ENCODE results near the gene BARX1. TPM values are rescaled to one million over a fixed set of nuclear protein-coding genes. Genes with fewer than 3 reads are reported as not detected.

The BARX1 gene
- total RNA-seq, 2 donors from 2014 or later, result 0.29 TPM; not detected in 1

DNA sequence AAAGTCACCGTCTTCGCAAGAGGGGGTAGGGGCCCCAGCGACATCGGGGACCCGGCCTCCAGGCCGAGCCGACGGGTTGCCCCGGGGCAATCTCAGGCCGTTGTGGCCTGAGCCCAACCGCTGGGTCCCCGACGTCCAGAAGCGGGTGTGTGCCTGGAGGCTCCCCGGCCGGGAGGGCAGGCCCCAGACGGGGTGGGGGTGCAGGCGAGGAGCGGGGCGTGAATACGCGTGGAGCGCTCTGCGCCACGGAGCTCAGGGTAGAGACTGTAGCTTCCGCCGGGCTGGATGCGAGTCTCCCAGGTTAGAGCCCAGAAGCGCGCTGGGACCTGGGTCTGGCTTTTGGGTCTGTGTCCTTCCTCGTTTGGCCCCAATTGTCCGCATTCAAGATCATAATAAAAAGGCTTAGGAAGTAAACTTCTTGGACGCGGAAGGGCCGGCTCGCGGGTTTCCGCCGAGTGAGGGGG is 3.5 kb downstream of the BARX1 start:
- Mint-ChIP-seq H3K4me1 (ENCODE audit: low read depth in 2 of 2) (peaks cover 6 to 24% of the 10 kb centered on the region in 2 donors), H3K9me3 (no peaks in the 10 kb centered on the region), H3K36me3 (peaks cover 9% of the 10 kb centered on the region), H3K27me3 (peaks cover 54 to 63% of the 10 kb centered on the region in 2 donors), H3K4me3 (peak overlapping the region; percentile 36), H3K27ac (no peak overlapping the region)
- no peak for DNase-seq (ENCODE audit: low spot score)
- no peak for ATAC-seq

DNA sequence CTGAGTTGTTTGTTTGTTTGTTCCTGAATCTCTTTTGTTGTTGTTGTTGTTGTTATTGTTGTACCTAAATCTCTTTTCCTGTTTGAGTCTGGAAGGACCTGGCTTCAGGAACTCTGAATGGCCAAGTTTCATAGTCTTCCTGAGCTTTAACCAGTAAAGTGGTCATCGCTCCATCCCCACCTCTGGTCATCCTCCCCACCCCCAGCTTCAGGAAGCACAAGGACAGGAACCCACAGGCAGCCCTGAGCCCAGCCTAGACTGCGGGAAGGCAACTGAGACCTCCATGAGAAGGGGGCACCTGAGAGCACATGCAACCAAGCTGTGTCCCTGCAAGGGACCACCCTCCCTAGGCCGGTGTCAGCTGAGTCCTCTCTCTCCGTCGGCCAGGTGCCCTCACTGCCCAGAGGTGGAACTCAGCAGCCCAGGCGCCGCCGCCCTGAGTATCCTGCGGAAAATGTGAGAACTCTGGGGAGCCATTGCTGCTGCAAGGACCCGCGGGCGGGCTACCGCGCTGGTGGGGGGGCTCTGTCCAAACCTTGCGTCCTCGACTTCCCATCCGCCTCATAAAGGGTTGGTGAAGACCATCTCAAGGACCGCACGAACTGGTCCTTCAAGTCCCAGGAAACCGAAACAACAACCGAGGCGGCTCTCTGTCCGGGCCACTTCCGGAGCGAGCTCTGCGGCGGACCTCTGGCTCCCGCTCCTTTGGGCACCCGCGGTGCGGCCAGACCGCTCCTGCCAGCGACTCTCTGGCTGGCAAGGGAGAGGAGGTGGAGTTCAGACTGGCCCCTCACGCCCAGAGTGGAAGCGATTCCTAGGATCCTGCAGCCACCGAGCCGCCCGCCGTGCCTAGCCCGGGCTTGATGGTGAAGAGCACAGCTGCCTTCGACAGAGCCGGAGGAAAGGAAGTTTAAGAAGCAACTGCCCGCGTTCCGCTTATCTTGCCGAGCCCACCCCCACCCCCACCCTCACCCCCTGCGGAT is 4.2 kb downstream of the BARX1 start:
- DNase-seq (ENCODE audit: low spot score) (no peak), ATAC-seq (peak in 1 of 2 donors; percentile 69)
- no peaks in the 10 kb centered on the region for H3K9me3 Mint-ChIP-seq
- peaks cover 9% of the 10 kb centered on the region for H3K36me3 Mint-ChIP-seq
- peaks cover 6 to 28% of the 10 kb centered on the region in 2 donors for H3K4me1 Mint-ChIP-seq (ENCODE audit: low read depth in 2 of 2)
- H3K27ac Mint-ChIP-seq, result no peak overlapping the region
- peaks cover 59 to 66% of the 10 kb centered on the region in 2 donors for H3K27me3 Mint-ChIP-seq
- H3K4me3 Mint-ChIP-seq, result peak overlapping the region; percentile 69

DNA sequence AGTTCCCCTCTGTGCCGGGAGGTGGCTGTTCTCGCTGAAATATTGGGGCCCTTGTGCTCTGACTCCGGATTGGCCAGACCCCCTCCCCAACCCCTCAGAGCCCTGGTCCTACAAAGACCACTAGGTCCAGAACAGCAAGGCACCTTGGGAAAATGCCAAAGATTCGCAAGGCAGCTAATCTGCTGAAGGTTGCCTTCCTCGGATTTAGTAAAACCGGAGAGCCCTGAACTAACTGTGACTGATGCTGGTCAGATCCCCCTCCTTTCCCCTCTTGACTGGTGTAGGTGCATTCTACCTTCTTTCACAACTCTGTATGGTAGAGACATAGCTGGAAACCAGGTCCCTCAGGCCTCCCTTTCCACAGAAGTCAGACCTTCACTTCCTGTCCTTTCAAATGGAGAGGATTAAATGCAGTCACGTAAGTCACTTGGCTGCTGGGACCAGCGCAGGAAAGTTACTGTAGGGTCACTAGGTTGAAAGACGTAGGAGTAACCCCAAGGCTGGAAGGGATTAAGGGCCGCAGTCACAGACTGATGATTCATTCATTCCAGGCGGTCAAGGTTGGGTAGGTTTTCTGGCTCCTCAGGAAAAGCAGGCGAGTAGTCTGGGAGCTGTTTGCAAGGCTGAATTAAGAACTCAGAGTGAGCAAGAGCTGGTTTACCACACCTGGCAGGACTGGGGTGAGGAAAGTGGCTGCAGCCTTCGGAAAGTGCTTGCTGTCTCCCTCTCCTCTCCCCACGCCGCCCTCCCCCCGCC is 5.3 kb downstream of the BARX1 start:
- Mint-ChIP-seq H3K4me1 (ENCODE audit: low read depth in 2 of 2) (peaks cover 6 to 28% of the 10 kb centered on the region in 2 donors), H3K4me3 (no peak overlapping the region), H3K36me3 (peaks cover 9% of the 10 kb centered on the region), H3K27me3 (peaks cover 63 to 67% of the 10 kb centered on the region in 2 donors), H3K27ac (no peak overlapping the region), H3K9me3 (no peaks in the 10 kb centered on the region)
- ATAC-seq (no peak), DNase-seq (ENCODE audit: low spot score) (no peak)

DNA sequence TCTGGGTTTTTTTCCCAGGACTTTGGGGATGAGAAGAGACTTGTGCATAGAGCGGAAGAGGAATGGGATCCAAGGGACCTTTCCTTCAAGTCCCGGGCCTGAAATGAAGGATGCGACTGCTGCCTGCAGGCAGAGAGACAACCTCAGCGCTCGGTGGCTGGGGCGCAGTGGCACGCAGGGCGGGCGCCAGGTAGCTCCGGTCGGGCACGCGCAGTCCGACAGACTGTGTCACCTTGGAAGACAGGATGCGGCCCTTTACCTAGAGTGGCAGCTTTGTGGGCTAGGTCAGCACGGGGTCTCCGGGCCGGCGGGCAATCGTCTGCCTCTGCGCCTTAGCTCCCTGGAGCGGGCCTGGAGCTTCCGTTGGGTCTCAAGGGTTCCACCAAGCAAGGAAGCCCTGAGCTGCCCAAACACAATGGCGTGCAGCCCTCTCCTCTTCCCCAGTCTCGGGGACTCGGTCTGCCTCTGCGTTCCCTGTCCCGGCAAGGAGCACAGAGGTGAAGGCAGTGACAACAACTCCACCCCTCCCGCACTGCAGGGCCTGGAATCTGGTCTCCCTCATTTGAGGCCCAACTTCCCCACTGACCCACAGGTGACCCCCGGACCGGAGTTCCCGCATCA is 6.0 kb downstream of the BARX1 start:
- Mint-ChIP-seq H3K27ac (no peak overlapping the region), H3K36me3 (peaks cover 9% of the 10 kb centered on the region), H3K27me3 (peaks cover 64 to 69% of the 10 kb centered on the region in 2 donors), H3K9me3 (no peaks in the 10 kb centered on the region), H3K4me3 (no peak overlapping the region), H3K4me1 (ENCODE audit: low read depth in 2 of 2) (peaks cover 6 to 28% of the 10 kb centered on the region in 2 donors)
- no peak for DNase-seq (ENCODE audit: low spot score)
- ATAC-seq, result no peak

DNA sequence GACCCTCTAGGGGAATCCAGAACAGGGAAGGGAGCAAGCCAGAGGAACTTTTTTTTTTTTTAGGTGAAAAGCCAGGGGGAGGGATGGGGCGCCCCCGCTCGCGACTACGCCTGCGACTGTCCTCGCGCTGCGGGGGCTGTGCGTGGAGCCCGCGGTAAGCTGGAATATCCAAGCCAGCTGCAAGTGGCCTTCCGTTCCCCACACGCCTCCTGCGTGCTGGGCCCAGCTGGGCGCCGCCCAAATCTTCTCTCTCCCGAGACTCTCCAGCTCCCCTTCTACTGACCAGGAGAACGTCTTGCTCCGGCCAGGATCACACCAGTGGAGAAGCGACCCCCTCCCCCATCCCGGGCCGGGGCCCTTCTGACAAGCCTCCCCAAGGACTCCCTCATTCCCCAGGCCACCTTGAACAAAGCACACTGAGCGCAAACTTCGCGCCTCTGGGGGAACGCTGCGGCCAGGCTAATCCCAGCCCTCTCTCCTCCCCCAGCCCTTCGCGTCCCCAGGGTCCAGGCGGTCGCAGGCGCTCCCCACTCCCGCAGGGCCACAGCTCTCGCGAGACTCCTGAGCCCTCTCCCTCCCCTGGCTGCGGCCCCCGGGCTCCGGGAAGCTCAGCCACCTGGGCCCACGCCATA is 6.6 kb downstream of the BARX1 start:
- H3K36me3 Mint-ChIP-seq, result peaks cover 5% of the 10 kb centered on the region
- DNase-seq (ENCODE audit: low spot score) (no peak), ATAC-seq (no peak)
- H3K4me1 Mint-ChIP-seq (ENCODE audit: low read depth in 2 of 2), result peaks cover 6 to 23% of the 10 kb centered on the region in 2 donors
- no peaks in the 10 kb centered on the region for H3K9me3 Mint-ChIP-seq
- peaks cover 64 to 67% of the 10 kb centered on the region in 2 donors for H3K27me3 Mint-ChIP-seq
- H3K27ac Mint-ChIP-seq, result no peak overlapping the region
- H3K4me3 Mint-ChIP-seq, result no peak overlapping the region

DNA sequence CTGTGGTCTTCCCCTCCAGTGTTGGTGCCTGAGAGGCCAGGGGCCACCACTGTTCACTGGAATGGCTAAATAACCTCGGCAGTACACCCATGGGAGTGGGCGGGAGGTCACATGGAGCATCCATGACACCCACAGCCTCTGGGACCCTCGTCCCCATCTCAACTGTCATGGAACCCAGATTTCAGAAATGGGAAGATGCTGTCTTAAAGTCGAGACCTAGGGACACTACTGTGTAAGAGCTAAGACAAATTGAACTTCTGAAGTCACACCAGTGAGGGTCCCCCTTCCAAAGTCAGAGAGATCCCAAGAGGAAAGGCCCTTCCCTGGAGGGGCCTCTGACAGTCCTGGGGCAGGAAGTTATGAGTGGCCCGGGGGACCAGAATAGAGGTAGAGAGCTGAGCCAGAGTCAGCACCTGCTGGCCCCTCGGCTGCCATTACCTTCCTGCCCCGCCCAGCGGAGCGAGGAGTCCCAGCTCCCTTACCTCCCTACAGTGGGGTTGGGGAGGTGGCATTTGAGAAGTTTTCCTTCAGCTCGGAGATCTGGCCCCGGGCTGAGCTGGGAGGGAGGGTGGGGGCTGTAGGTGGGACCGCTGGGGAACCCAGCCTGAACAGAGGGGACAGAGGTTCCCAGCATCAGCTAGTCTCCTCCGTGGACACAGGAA is 7.6 kb downstream of the BARX1 start:
- peaks cover 4% of the 10 kb centered on the region for H3K36me3 Mint-ChIP-seq
- H3K9me3 Mint-ChIP-seq, result no peaks in the 10 kb centered on the region
- H3K27me3 Mint-ChIP-seq, result peaks cover 63 to 64% of the 10 kb centered on the region in 2 donors
- no peak overlapping the region for H3K4me3 Mint-ChIP-seq
- DNase-seq (ENCODE audit: low spot score) (no peak), ATAC-seq (no peak)
- H3K27ac Mint-ChIP-seq, result no peak overlapping the region
- peaks cover 6 to 20% of the 10 kb centered on the region in 2 donors for H3K4me1 Mint-ChIP-seq (ENCODE audit: low read depth in 2 of 2)

DNA sequence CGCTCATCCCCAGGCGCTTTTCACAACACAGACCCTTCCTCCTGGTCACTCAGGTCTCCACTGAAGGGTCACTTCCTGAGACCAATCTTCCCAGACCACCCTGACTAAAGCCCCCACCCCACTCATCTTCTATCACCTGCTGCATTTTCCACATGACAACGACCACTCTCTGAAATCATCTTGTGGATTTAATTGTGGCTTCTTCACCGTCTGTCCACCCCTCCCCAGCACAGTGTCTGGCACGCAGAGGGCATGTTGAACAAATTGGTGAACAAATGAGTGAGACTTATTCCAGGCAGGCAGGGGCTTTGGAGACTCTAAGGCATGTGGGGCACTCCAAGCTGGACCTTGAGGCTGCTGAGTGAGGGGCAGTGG is 8.8 kb downstream of the BARX1 start:
- DNase-seq (ENCODE audit: low spot score) (no peak), ATAC-seq (no peak)
- H3K27me3 Mint-ChIP-seq, result peaks cover 65 to 71% of the 10 kb centered on the region in 2 donors
- no peaks in the 10 kb centered on the region for H3K9me3 Mint-ChIP-seq
- no peak overlapping the region for H3K27ac Mint-ChIP-seq
- peaks cover 4% of the 10 kb centered on the region for H3K36me3 Mint-ChIP-seq
- no peak overlapping the region for H3K4me3 Mint-ChIP-seq
- peaks cover 6 to 20% of the 10 kb centered on the region in 2 donors for H3K4me1 Mint-ChIP-seq (ENCODE audit: low read depth in 2 of 2)

DNA sequence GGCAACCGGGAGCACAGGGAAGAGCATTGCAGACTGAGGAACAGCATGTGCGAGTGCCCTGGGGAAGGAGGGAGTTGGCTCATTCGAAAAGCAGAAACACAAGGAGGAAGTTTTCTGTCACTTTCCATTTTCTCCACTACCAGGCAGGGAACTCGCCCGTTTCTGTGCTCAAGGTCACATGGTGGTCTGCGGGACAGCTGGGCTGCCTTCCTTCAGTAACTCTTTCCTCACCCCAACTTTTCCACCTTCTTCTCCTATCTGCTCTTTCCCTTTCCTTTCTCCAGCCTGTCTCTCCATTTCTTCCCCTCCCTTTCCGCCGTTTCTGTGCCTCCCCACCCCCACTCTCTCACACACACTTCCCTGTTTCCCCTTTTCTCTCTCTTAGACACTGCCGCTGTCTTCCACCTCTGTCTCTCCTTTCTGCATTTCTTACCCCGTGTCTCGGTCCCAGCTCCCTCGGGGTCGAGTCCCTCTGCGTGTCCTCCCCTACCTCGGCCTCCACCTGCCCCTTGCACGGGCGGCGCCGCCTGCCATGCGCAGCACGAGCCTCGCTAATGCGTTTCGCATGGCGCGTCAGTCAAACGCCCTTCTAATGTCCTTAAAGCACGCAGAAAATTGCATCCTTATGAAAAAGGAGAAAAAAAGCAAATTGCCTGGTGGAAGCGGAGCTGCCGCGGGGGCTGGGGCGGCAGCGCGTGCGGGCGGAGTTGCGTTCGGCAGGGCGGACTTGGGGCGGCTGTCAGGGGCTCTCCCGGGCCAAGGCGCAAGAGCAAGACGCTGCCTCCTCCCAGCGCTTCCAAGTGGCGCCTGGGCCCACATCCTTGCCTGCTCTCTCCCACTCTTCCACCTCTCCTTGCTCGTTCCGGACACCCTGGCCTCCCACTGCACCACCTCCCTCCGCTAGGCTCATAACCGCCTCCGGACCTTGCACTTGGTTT is 9.5 kb downstream of the BARX1 start:
- DNase-seq (ENCODE audit: low spot score) (no peak), ATAC-seq (no peak)
- Mint-ChIP-seq H3K36me3 (peaks cover 3% of the 10 kb centered on the region), H3K4me1 (ENCODE audit: low read depth in 2 of 2) (peaks cover 4 to 14% of the 10 kb centered on the region in 2 donors), H3K27ac (no peak overlapping the region), H3K4me3 (no peak overlapping the region), H3K9me3 (no peaks in the 10 kb centered on the region), H3K27me3 (peaks cover 63 to 71% of the 10 kb centered on the region in 2 donors)

DNA sequence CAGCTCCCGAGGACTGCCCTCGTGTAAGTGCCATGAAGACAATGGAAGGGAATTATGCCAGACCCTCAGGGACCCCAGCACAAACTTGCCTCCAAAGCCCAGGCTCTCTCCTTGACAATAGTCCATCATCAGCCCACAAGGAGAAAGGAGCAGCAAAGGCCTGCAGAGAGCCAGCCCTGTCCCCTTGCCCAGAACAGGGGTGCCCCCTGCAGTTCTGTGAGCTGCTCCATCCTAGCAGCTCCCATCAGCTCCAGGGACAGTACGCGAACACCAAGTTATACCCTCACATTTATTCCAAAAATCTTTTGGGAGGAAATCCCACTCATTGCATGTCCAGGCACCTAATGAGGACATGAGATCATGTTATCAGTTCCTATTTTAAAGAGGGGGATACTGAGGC is 11.1 kb downstream of the BARX1 start:
- no peak overlapping the region for H3K4me3 Mint-ChIP-seq
- no peak overlapping the region for H3K27ac Mint-ChIP-seq
- no peaks in the 10 kb centered on the region for H3K9me3 Mint-ChIP-seq
- no peak for ATAC-seq
- peaks cover 0 to 8% of the 10 kb centered on the region in 2 donors for H3K4me1 Mint-ChIP-seq (ENCODE audit: low read depth in 2 of 2)
- H3K36me3 Mint-ChIP-seq, result no peaks in the 10 kb centered on the region
- DNase-seq (ENCODE audit: low spot score), result no peak
- H3K27me3 Mint-ChIP-seq, result peaks cover 59 to 64% of the 10 kb centered on the region in 2 donors

DNA sequence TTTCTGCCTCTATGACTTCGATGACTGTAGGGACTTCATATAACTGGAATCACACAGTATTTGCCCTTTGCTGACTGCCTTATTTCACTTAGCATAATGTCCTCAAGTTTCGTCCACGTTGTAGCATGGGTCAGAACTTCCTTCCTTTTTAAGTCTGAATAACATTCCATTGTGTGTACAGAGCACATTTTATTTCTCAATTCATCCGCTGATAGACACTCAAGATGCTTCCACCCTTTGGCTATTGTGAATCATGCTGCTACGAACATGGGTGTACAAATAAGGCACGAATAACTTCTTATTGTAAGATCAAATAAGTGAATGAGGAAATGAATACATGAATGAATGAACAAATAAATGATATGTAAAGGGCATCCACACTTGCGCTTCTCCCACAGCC is 13.0 kb downstream of the BARX1 start:
- H3K27me3 Mint-ChIP-seq, result peaks cover 59 to 70% of the 10 kb centered on the region in 2 donors
- H3K9me3 Mint-ChIP-seq, result no peaks in the 10 kb centered on the region
- no peak overlapping the region for H3K4me3 Mint-ChIP-seq
- H3K4me1 Mint-ChIP-seq (ENCODE audit: low read depth in 2 of 2), result peaks cover 0 to 8% of the 10 kb centered on the region in 2 donors
- DNase-seq (ENCODE audit: low spot score) (no peak), ATAC-seq (no peak)
- H3K36me3 Mint-ChIP-seq, result no peaks in the 10 kb centered on the region
- no peak overlapping the region for H3K27ac Mint-ChIP-seq

DNA sequence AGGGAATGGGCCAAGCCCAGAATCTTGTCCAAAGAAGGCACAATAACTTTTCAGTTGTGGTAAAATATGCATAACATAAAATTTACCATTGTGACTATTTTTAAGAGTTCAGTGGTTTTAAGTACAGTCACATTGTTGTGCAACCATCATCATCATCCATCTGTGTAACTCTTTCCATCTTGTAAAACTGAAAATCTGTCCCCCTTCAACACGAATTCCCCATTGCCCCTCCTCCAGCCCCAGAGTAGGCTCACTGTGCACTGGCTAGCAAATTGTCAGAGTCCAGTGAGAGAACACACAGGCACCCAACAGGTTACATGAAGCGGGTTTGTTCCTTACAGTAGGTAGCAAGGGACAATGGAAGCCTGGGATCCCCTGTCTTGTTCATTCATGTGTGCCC is 13.7 kb downstream of the BARX1 start:
- H3K4me3 Mint-ChIP-seq, result no peak overlapping the region
- ATAC-seq, result no peak
- no peaks in the 10 kb centered on the region for H3K9me3 Mint-ChIP-seq
- no peaks in the 10 kb centered on the region for H3K36me3 Mint-ChIP-seq
- H3K27me3 Mint-ChIP-seq, result peaks cover 53 to 66% of the 10 kb centered on the region in 2 donors
- no peak overlapping the region for H3K27ac Mint-ChIP-seq
- H3K4me1 Mint-ChIP-seq (ENCODE audit: low read depth in 2 of 2), result peaks cover 0 to 8% of the 10 kb centered on the region in 2 donors
- no peak for DNase-seq (ENCODE audit: low spot score)

DNA sequence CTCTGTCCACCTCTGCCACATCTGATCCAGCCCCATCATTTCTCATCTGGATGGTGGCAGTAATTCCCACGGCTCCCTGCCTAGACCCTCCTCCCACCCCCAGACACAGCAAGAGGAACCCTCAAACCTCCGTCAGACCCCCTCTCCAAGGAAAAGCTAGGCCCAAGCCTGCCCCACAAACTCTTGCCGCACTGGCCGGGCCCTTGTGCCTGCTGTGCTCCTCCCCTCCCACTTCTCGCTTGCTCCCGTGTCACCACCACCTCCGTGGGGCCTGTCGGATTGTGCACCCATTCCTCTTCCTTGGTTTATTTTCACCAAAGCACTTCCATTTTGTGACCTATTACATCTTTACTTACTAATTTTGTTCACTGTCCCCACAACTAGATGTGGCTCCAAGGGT is 14.2 kb downstream of the BARX1 start:
- H3K27me3 Mint-ChIP-seq, result peaks cover 49 to 66% of the 10 kb centered on the region in 2 donors
- H3K4me3 Mint-ChIP-seq, result no peak overlapping the region
- H3K27ac Mint-ChIP-seq, result no peak overlapping the region
- no peaks in the 10 kb centered on the region for H3K9me3 Mint-ChIP-seq
- ATAC-seq (no peak), DNase-seq (ENCODE audit: low spot score) (no peak)
- H3K4me1 Mint-ChIP-seq (ENCODE audit: low read depth in 2 of 2), result peaks cover 0 to 3% of the 10 kb centered on the region in 2 donors
- no peaks in the 10 kb centered on the region for H3K36me3 Mint-ChIP-seq

Data from natural killer cell treated with Interleukin-12 subunit alpha and Interleukin-12 subunit beta and Interleukin-15 and Interleukin-18, amount 100 ng/mL, for 72 hours (primary cell).